B cell (primary cell): ENCODE results near the gene SALL1. TPM values are rescaled to one million over a fixed set of nuclear protein-coding genes. Genes with fewer than 3 reads are reported as not detected.

Experiments
- ATAC-seq: fragments of 200-7000 bp; cut with Tn5 transposase; one replicate; pipeline ENCODE4 v1.10.0; 2021; ENCODE audit warnings: low read depth, mild to moderate bottlenecking, moderate number of reproducible peaks, moderate library complexity
- CTCF ChIA-PET: fragments of 350-600 bp; sonication (Branson Sonifier 250); formaldehyde crosslinking; loops from one replicate; lab custom pipeline; 2021; ENCODE audit warnings: antibody characterized with exemption, inconsistent platforms; lab: Charles Lee
- POLR2A ChIA-PET: fragments of 350-600 bp; sonication (Branson Sonifier 250); formaldehyde crosslinking; loops from one replicate; lab custom pipeline; 2021; ENCODE audit warnings: antibody characterized with exemption; lab: Charles Lee
- DNase-seq: peaks from one replicate; pipeline ENCODE4 v3.0.0; 2013
- H2AFZ ChIP-seq: 2 replicates; pipeline ENCODE4 v1.6.1; 2012; ENCODE audit warnings: mild to moderate bottlenecking, low read depth, low read length; ENCODE audit not compliant: insufficient read depth, poor library complexity, severe bottlenecking
- H3K27ac ChIP-seq, 2 donors: 1 replicate in 1 of 2; 2 replicates in 1 of 2; pipeline ENCODE4 v1.5.1; 2012 to 2013; ENCODE audit warnings: low read length in 2 of 2, mild to moderate bottlenecking in 2 of 2, moderate library complexity in 1 of 2
- H3K27me3 ChIP-seq, 4 experiments: fragments of 200-600 bp in 1 of 4; sonication (generic) in 1 of 4; replicated peaks in 1 of 4; 1 replicate in 2 of 4; 2 replicates in 2 of 4; pipeline versions ENCODE4 v1.6.1 to v1.7.0; 2013 to 2016; ENCODE audit warnings: low read length in 3 of 4, mild to moderate bottlenecking in 2 of 4, mixed read lengths in 1 of 4, moderate library complexity in 1 of 4; ENCODE audit not compliant: insufficient read depth in 4 of 4, control insufficient read depth in 3 of 4; ENCODE audit errors: control extremely low read depth in 1 of 4
- H3K36me3 ChIP-seq, 2 experiments: replicated peaks in 1 of 2; 1 replicate in 1 of 2; 2 replicates in 1 of 2; pipeline versions ENCODE4 v1.6.1 to v1.7.1; 2013; ENCODE audit warnings: low read length in 1 of 2; ENCODE audit not compliant: insufficient read depth in 2 of 2, control insufficient read depth in 1 of 2; ENCODE audit errors: control extremely low read depth in 1 of 2, extremely low read depth in 1 of 2
- H3K4me1 ChIP-seq, 2 donors: fragments of 200-600 bp in 1 of 2; sonication (generic) in 1 of 2; 1 replicate in 1 of 2; 2 replicates in 1 of 2; pipeline versions ENCODE4 v1.5.1 to v1.6.1; 2013 to 2017; ENCODE audit warnings: low read length in 2 of 2; ENCODE audit not compliant: control insufficient read depth in 2 of 2, insufficient read depth in 2 of 2
- H3K4me2 ChIP-seq: replicated peaks from 2 replicates; pipeline ENCODE3; 2012; ENCODE audit warnings: mild to moderate bottlenecking, low read depth, low read length; ENCODE audit not compliant: poor library complexity, severe bottlenecking
- H3K4me3 ChIP-seq, 5 experiments: fragments of 200-600 bp in 1 of 5; sonication (generic) in 1 of 5; 1 replicate in 3 of 5; 2 replicates in 2 of 5; pipeline versions ENCODE4 v1.5.1 to v1.7.0; 2011 to 2016; ENCODE audit warnings: low read length in 4 of 5, mild to moderate bottlenecking in 4 of 5, low read depth in 2 of 5, control low read depth in 1 of 5, moderate library complexity in 1 of 5; ENCODE audit not compliant: insufficient read depth in 1 of 5; ENCODE audit errors: control extremely low read depth in 1 of 5, extremely low read depth in 1 of 5
- H3K79me2 ChIP-seq: fragments of 200-600 bp; sonication (generic); one replicate; pipeline ENCODE4 v1.6.0; 2016; ENCODE audit warnings: low read length; ENCODE audit not compliant: control insufficient read depth, insufficient read depth
- H3K9ac ChIP-seq: fragments of 200-600 bp; sonication (generic); 2 replicates; pipeline ENCODE4 v1.6.1; 2017; ENCODE audit warnings: mild to moderate bottlenecking, low read length, moderate library complexity
- H3K9me3 ChIP-seq, 3 donors: one replicate each; pipeline versions ENCODE4 v1.6.1 to v1.7.1; 2013; ENCODE audit warnings: low read length in 2 of 3; ENCODE audit not compliant: control insufficient read depth in 2 of 3, insufficient read depth in 1 of 3; ENCODE audit errors: control extremely low read depth in 1 of 3
- H4K20me1 ChIP-seq: 2 replicates; pipeline ENCODE4 v1.6.0; 2012; ENCODE audit warnings: mild to moderate bottlenecking, low read length; ENCODE audit not compliant: insufficient read depth, control insufficient read depth, poor library complexity, severe bottlenecking
- H3K27ac Mint-ChIP-seq: one replicate; pipeline ENCODE4 v1.8.0; 2021; ENCODE audit warnings: mixed read lengths
- H3K27me3 Mint-ChIP-seq: one replicate; pipeline ENCODE4 v1.8.0; 2021; ENCODE audit warnings: mixed read lengths
- H3K4me1 Mint-ChIP-seq: one replicate; pipeline ENCODE4 v1.8.0; 2021; ENCODE audit warnings: mixed read lengths
- H3K4me3 Mint-ChIP-seq: one replicate; pipeline ENCODE4 v1.8.0; 2021; ENCODE audit warnings: mixed read lengths
- H3K9me3 Mint-ChIP-seq: one replicate; pipeline ENCODE4 v1.8.0; 2022; ENCODE audit warnings: mixed read lengths; ENCODE audit not compliant: insufficient read depth
- EZH2 ChIP-seq: IDR thresholded peaks from 2 replicates; pipeline ENCODE4 v1.6.1; 2012; ENCODE audit warnings: borderline replicate concordance, low read depth, mild to moderate bottlenecking, moderate library complexity, low read length; ENCODE audit not compliant: insufficient read depth, poor library complexity, severe bottlenecking
- WGBS: methylation state at CpG from one replicate; pipeline ENCODE4 v1.1.5; 2013; ENCODE audit warnings: missing lambda C conversion rate; ENCODE audit not compliant: insufficient coverage; 5-methylcytosine and 5-hydroxymethylcytosine counted together
- intact Hi-C: fragments of 100-400 bp; cut with micrococcal nuclease; formaldehyde crosslinking; loops from one replicate; pipeline ENCODE4 v1.10.0; 2022
- polyA plus RNA-seq: library from polyadenylated mRNA; depleted of rRNA; stranded (reverse); fragments of >200 nt; gene quantifications from 2 replicates; pipeline ENCODE4 v1.2.3, GENCODE V29; 2012
- total RNA-seq, 2 donors: library from RNA; stranded (reverse); fragments of 120-200 nt in 1 of 2; gene quantifications; 1 replicate in 1 of 2; 2 replicates in 1 of 2; pipeline versions ENCODE4 v1.2.3 to v1.2.4, GENCODE V29; 2013 to 2022
- TF ChIP-seq, protein P1 (sequence below): fragments of 200-600 bp; IDR thresholded peaks from one replicate; pipeline ENCODE4 v1.8.0; 2022; ENCODE audit warnings: antibody characterized with exemption, mild to moderate bottlenecking

Gene SALL1
- total and polyA plus RNA-seq, 2 donors (not counting 1 experiment from before 2014, with no cell fraction given): not detected

DNA sequence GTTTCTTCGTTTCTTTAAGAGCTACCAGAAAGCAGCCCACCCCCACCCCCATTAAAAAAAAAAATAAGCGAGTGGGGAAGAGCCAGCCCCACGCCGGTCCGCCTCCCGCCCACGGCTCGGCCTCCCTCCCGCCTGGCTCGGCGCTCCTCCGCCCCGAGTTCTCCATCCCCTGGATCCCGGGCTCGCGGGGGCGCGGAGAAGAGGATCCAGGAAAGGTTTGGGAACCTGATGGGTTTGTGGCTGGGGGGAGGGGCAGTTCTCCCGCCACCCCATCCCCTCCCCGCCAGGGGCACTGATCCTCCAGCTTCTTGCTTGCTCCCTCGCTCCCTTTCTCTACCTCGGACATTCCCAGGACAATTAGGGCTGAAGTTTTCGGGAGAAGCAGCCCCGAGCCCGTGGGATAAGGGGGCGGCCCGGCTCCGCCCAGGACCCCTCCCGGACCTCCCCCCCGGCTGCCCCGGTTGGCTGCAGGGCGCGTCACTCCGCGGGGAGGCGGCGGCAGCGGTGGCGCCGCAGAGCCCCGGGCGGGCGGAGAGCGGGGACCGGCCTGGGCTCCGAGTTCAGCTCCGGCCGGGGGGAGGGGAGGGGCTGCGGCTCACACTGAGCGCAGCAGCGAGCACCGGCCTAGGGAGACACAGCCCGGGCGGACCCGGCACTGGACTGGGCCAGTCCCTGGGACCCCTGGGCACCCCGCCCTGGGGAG lies 1.0 kb upstream of the SALL1 start:
- DNase-seq: no peak
- H3K9me3 ChIP-seq: peaks cover 0 to 21% (median 0%) of the 10 kb centered on the region in 3 donors
- CTCF ChIA-PET: no interaction called here
- peaks cover 0 to 59% (median 18%) of the 10 kb centered on the region in 4 experiments for H3K27me3 ChIP-seq
- no peaks in the 10 kb centered on the region for H3K36me3 ChIP-seq
- H3K4me3 ChIP-seq: no peak overlapping the region
- no peak for TF ChIP-seq EZH2
- TF ChIP-seq, protein P1, sequence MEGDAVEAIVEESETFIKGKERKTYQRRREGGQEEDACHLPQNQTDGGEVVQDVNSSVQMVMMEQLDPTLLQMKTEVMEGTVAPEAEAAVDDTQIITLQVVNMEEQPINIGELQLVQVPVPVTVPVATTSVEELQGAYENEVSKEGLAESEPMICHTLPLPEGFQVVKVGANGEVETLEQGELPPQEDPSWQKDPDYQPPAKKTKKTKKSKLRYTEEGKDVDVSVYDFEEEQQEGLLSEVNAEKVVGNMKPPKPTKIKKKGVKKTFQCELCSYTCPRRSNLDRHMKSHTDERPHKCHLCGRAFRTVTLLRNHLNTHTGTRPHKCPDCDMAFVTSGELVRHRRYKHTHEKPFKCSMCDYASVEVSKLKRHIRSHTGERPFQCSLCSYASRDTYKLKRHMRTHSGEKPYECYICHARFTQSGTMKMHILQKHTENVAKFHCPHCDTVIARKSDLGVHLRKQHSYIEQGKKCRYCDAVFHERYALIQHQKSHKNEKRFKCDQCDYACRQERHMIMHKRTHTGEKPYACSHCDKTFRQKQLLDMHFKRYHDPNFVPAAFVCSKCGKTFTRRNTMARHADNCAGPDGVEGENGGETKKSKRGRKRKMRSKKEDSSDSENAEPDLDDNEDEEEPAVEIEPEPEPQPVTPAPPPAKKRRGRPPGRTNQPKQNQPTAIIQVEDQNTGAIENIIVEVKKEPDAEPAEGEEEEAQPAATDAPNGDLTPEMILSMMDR: no peak
- no peaks in the 10 kb centered on the region for H4K20me1 ChIP-seq
- H3K4me1 ChIP-seq: no peaks in the 10 kb centered on the region
- H3K4me3 Mint-ChIP-seq: no peak overlapping the region
- no peak overlapping the region for H3K27ac ChIP-seq
- no peaks in the 10 kb centered on the region for H3K4me1 Mint-ChIP-seq
- no peaks in the 10 kb centered on the region for H3K79me2 ChIP-seq
- H2AFZ ChIP-seq: no peak overlapping the region
- H3K27me3 Mint-ChIP-seq: peaks cover 56% of the 10 kb centered on the region
- H3K9ac ChIP-seq: no peak overlapping the region
- peak overlapping the region; percentile 5 for H3K4me2 ChIP-seq
- intact Hi-C loops: no loop called here
- WGBS: 5% methylated on average over 42 of the region's 56 CpGs
- no peak overlapping the region for H3K27ac Mint-ChIP-seq
- no peak for ATAC-seq
- H3K9me3 Mint-ChIP-seq: no peaks in the 10 kb centered on the region
- POLR2A ChIA-PET: no interaction called here

- TF ChIP-seq, protein P1: no peak
- no peak for TF ChIP-seq EZH2
- Histone ChIP-seq H3K9me3 (peaks cover 0 to 21% (median 0%) of the 10 kb centered on the region in 3 donors), H3K4me2 (peak overlapping the region; percentile 5)
Observed at GRCh38 chr16:51151435-51151960, 428 bp upstream of the SALL1 start.

More at GRCh38 chr16:51151435-51151960, 428 bp upstream of the SALL1 start:
- ATAC-seq (no peak), DNase-seq (no peak)
- Histone ChIP-seq H3K27me3 (peaks cover 0 to 57% (median 19%) of the 10 kb centered on the region in 4 experiments), H2AFZ (no peak overlapping the region), H3K79me2 (no peaks in the 10 kb centered on the region), H4K20me1 (no peaks in the 10 kb centered on the region), H3K4me1 (no peaks in the 10 kb centered on the region), H3K27ac (no peak overlapping the region), H3K4me3 (no peak overlapping the region), H3K36me3 (no peaks in the 10 kb centered on the region), H3K9ac (no peak overlapping the region)
- Mint-ChIP-seq H3K27ac (no peak overlapping the region), H3K4me1 (no peaks in the 10 kb centered on the region), H3K4me3 (no peak overlapping the region), H3K27me3 (peaks cover 57% of the 10 kb centered on the region), H3K9me3 (no peaks in the 10 kb centered on the region)
- 4% methylated on average over 27 of the region's 61 CpGs for WGBS
- POLR2A ChIA-PET: no interaction called here
- intact Hi-C loops: no loop called here
- CTCF ChIA-PET: no interaction called here
